Frontal cortex (tissue), 4 donors: ENCODE data around the gene AQP12A. TPM values are rescaled to one million over a fixed set of nuclear protein-coding genes. Genes with fewer than 3 reads are reported as not detected.

Source experiments
- DNase-seq, 2 donors: peaks; one replicate each; pipeline ENCODE4 v3.0.0; 2012; ENCODE audit warnings: low spot score in 2 of 2
- FAIRE-seq: peaks from 2 replicates; lab custom pipeline; 2012; peaks lifted over from hg19 to GRCh38; lab: Jason Lieb, UNC
- total RNA-seq: library from RNA; depleted of rRNA; stranded (reverse); fragments of >200 nt; gene quantifications from one replicate; pipeline ENCODE4 v1.2.3, GENCODE V29; 2014
- donor health status: control.
- donor health status: control.
- donor health status: control.

The AQP12A gene
- total RNA-seq, 1 donor from 2014 or later: not detected

DNA sequence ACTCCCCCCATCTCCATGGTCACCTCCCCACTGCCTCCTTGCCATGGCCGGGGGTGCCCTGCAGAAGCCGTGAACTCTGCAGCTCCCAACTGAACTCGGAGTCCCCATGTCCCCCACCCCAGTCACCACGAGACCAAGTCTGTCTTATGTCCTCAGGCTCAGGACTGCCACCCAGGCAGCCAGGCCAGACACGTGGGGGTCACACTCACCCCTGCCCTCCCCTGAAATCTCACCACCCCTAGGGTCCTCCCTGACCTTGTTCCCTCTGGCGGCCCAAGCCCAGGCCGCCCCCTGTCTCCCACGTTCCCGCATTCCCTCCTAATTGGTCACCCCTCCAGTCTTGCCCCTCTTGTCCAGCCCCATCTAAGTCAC is 11.0 kb downstream of the AQP12A start:
- DNase-seq: no peak
- FAIRE-seq: no peak

DNA sequence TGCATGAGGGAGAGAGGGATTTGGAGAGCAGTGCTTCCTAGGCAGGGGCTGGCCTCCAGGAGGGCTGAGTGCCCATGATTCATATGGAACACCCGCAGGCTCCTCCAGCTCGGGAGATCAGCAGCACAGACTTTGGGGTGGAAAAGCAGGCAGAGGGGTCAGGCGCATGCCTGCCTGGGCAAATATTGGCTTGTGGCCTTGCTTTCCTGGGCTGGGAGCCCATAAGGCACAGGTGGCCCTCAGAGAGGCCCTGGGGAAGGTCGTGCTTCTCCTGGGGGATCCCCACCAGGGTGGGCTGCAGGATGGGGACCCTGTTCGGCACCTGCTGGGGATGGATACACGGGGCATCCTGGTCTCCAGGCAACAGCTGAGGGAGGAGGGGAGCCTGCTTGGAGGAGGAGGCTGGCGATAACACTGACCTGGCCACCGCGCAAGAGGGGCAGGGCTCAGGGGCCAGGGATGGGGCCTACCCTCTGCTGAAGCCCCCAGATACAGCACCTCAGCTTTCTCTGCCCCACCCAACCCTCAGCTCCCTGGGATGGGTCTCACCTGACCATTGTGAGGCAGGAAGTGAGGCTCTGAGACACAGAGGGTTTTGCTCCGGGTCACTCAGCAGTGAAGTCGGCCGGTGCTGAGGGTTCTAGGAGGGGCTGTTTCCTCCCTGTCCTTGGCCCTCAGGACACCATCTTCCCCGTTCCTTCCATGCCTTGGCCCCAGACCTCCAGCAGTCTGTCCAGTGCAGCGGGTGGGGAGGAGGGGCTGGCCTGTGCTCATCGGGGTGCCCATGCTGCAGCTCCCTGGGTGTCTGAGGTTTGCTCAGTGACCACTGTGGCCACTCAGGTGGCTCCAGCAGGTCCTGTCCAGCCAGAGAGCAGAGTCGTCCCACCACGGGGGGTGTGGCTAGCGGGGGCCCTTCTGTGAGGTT is 12.0 kb downstream of the AQP12A start:
- DNase-seq: peak in 1 of 2 donors; percentile 24
- FAIRE-seq: no peak

DNA sequence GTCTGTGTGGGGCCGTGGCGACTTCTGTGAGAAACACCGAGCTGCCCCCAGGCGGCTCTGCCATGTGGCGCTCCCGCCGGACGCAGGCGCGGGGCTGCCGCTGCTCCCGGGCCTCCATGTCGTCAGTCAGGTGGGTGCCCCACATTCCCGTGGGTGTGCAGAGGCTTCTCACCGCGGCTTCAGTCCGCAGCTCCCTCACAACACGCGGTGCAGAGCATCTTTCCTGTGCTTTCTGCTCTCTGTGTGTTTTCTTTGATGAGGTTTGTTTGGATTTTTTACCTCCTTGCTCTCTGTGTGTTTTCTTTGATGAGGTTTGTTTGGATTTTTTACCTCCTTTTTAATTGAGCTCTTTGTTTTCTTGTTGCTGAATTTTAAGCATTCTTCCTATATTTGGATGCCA is 13.0 kb downstream of the AQP12A start:
- DNase-seq: no peak
- FAIRE-seq: no peak

DNA sequence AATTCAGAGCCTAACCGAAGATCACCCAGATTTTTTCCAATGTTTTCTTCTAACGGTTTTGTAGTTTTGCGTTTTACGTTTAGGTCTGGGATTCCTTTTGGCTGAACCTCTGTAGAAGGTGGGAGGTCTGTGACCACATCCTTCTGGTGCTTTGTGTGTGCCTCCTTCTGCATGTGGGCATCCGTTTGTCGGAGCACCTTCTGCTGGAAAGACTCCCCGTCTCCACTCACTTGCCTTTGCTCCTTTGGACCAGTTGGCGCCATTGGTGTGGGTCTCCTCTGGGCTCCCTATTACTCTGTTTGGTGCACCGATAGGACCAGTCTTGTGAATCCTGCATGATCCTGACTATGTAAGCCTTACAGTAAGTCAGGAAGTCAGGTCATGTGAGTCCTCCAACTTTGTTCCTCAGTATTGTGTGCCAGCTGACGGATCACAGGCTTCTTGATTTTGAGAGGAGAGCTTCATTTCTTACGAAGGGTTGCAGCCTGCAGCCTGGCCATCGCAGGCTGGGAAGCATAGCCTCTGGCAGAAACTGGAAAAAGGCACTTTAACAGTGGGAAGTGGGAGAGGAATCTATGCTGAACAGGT is 13.6 kb downstream of the AQP12A start:
- DNase-seq: no peak
- no peak for FAIRE-seq

DNA sequence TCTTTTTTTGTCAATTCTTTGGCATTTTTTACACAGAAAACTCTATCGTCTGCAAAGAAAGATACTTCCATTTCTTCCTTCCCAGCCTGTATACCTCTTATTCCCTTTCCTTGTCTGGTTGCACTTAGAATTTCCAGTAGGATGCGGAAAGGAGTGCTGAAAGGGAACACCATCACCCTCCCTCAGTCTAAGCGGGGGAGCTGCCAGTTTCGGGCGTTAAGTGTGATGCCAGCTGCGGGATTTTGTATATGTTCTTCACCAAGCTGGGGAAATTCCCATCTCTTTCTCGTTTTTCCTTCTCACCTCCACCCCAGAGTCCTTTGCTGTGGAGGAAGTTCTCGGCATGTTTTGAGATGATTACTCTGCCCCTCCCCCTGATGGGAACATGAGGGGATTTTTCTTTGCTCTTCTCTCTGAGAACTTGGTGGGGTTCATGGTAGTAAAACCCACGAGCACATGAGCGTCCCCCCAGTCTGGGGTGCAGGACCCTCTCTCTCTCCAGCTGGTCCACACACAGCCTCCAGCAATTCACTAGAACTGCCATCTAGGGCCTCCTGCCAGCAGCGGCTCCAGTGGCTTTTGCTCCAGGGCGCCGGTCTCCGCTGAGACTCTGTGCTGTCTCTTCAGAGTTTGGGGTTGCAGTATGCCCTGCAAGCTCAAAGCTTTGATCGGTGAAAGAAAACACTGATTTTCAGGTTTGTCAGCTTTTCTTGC is 15.5 kb downstream of the AQP12A start:
- DNase-seq (no peak), FAIRE-seq (no peak)

DNA sequence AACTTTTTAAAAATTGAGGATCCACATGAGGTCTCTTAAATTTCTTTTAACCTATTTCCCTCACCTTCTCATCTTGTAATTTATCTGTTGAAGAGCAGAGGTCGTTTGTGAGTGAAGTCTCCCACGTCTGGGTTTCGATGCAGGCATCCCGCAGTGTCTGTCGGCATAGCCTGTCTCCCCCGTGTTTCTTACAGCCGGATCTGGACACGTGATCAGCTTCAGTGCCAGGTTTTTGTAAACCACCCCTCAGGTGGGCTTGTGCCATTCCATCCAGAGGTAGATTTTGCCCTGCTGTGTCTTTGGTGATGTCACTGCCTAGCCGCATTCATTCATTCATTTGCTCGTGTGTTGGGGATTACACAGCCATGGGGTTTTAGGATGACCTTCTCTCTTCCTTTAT is 16.2 kb downstream of the AQP12A start:
- no peak for FAIRE-seq
- no peak for DNase-seq

DNA sequence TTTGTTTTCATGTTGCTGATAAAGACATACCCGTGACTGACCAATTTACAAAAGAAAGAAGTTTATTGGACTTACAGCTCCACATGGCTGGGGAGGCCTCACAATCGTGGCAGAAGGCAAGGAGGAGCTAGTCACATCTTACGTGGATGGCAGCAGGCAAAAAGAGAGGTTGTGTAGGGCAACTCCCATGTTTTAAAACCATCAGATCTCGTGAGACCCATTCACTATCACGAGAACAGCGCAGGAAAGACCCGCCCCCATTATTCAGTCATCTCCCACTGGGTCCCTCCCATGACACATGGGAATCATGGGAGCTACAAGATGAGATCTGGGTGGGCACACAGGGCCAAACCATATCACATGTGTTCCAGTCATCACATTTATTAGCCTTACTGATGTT is 16.8 kb downstream of the AQP12A start:
- DNase-seq (no peak), FAIRE-seq (no peak)

DNA sequence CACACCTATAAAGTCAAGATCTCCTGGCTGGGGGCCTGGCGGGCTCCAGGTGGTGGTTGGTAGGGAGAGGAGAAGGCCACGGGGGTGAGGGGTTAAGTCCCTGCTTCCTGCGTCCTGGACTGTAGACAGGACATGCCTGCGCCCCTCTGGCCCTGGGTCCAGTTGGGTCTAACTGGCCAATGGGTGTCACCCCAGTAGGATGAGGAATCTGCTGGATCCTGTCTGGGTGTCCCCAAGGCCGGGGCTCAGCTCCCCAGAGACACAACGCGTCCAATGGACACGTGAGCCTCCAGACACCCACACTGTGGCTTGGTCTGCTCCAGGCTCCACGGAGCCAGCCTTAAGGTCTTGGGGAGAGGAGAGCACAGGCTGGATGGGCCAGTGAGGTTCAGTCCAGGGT is 19.6 kb downstream of the AQP12A start:
- FAIRE-seq: no peak

DNA sequence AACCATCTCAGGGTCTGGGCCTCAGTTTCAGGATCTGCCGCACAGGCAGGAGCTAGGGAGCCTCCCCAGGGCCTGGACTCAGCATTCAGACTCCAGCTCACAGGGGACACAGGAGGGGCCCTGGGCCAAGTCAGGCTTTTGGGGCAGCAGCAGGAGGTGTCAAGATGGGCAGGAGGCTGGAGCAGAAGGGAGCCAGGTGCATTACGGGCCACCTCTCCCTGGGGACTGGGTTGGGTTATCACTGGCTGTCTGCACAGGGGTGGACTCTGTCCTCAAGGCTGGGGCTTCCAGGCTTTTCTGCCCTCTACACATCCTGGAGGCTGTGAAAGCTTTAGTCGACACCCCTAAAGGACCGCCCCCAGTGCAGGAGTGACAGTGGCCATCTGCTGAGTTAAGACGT is 20.0 kb downstream of the AQP12A start:
- no peak for DNase-seq
- FAIRE-seq: no peak

More for the DNA sequence above, 19.6 kb downstream of the AQP12A start:
- no peak for DNase-seq

DNA sequence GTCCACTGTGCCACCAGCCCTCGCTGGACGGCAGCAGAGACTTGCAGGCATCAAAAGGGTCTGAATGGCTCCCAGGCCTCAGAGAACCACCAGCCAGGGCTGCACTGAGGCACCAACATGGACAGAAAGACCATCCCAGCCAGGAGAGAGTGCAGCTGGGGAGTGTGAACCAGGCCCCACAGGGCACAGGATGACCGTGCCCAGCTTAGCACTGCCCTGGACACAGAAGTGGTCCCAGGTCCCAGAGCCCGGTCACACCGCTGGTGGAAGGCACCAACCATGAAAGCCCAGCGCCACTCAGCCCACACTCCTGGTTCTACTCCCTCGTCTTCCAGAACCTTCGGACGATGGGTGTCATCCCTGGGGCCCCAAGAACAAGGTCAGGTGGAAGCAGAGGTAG is 20.5 kb downstream of the AQP12A start:
- DNase-seq: no peak
- no peak for FAIRE-seq

DNA sequence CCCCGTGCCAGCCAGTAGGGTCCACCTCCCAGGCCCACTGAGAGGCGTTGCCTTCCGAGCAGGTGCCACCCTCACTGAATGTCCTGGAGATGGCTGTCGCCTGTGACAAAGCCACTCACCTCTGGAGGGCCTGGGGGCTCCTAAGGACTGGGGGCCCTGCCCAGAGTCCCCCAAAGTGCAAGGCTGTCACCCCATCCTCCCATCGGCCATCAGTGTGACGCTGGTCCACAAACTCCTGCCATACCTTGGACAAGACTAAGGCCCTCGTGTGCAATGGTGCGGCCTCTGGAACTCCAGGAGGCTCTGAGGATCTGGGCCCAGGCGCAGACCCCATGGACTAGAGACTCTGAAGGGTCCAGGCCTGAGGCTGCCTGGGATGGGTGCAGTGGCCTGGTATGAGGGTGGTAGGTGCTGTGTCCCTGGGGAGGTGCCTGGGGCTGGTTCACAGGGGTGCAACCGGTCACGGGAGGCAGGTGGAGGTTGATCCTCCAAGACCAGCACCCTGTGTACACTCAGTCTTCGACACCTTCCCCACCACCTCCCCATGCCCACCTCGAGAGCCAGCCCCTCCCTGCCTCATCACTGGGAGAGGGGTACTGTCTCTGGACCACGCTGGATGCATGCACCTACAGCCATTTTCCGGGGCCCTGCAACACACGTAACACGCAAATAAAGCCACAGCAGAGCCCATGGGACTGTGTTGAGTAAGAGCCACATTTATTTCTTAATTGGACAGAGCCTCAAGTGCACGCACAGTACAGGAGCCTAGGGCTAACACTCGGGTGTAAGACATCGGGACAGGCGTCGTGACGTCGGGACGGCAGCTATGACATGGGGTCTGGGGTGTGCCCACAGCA is 21.6 kb downstream of the AQP12A start:
- FAIRE-seq (no peak), DNase-seq (no peak)

DNA sequence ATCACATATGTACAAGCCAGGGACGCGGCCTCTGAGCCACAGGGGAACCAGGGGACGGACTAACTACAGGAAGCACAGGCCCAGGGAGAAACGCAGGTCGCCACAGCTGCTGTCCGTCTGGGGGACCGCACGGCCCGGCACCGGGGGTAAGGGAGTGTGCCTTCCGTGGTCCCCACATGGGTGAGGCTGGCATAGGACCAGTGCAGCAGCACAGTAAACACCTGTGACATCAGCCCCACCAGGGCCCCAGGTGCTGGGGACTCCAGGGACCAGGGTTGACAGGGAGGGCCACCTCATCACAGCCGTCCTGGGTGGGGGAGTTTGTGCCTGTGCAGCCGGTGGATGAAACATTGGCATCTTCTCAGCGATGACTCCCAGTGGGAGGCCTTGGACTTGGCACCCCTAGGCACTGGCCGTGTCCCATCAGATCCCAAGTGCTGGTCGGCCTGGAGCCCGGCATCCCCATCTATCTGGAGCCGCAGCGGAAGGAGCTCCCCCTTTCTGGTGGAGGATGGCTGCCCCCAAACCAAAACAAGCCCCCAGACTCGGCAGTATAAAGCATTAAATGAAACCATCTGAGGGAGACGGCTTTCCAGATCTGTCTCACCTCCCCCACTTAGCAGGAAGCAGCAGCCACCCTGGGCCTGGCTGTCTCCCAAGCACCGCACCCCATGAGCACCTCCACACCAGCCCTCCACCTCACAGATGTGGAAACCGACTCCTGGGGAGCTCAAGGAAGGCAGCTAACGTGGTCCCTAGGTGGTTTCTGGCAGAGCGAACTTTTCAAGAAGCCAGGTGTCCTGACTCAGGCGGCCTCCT is 22.5 kb downstream of the AQP12A start:
- FAIRE-seq (no peak), DNase-seq (no peak)

DNA sequence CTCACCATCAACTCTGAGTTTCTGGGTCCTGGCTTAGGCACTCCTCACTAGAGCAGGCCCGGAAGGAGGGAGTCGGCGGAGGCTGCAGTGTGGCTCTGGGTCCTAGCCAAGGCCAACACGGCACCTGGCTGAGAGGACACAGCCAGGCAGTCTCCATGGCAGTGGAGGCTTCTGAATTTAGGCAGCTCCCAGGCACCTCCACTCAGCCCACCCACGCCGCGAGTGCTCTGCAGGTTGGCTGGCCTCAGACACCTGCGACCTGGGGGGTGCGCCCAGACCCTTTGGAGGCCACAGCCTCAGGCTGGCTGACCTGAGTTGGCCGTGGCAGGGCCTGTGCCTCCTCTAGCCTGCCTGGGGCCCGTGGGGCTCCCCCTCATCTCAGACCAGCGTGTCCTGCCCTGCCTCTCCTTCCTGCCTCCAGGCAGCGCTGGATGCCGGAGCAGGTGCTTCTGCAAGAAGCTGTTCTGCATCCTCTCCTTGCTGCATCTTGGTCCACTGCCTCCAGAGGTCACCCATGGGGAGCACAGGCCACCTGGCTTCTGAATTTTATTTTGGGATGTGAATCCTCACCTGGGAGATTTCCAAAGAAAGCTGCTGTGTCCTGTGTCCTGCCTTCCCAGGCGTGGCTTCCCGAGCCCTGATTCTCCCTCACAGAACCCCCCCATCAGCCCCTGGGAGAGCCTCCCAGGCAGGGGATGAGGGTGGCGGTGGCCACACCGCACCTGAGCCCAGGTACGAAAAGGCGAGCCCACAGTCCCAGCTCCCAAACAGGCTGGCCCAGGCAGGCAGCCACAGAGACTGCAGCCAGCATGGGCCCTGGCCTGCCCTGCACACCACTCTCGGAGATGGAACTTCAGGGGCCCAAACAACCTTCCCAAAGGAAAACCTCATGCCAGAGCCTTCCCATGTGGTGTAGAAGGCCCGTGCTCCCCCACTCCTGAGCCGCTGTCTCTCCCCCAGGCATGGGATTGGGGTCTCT is 23.4 kb downstream of the AQP12A start:
- FAIRE-seq: no peak
- DNase-seq: no peak

DNA sequence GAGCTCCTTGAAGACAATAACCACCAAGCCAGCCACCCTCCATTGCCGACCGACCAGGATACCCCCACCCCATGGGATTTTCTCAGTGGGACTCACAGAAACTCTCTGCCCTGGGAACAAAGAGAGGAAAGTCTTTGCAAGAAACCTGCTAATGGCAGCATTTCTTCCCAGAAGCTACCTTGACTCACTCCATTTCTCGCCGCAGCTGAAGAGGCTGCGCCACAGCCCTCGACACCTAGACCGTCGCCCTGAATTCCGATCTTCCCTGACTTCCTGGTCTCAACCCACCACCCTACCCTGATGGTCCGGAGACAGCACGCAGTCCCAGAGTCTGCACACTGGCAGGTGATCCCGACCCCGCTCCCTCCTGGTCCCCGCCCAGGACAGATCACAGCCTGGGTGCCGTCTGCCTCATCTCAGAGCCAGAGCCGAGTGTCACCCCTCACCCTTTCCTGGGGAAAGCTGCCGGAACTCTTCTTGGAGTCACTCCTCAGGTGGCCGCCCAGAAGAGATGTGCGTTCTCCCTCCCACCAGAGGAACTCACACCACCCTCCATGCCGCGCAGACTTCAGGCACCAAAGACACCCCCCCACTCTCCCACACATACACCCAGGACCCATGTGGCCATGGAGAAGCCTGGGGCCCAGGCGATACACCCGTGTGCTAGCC is 24.6 kb downstream of the AQP12A start:
- no peak for DNase-seq
- no peak for FAIRE-seq

DNA sequence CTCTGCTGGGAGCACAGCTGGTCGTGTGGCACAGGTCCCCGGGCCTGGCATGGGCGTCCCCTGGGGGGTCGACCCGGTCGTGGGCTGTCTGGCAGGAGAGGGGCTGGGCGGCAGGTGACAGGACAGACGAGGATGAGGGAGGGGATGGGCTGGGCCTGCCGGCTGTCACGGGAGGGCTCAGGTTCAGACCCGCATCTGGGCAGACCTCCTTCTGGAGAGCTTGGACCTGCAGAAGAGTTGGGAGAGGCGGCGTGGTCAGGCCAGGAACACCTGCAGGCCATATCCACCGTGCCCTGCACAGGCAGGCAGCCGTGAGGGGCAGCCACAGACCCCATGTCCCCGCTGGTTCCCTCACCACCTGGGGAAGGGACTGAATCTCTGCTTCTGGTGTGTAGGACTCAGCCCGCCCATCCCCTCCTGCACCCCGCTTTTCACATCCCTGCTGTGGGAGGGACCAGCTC is 25.5 kb downstream of the AQP12A start:
- no peak for FAIRE-seq
- DNase-seq: no peak

DNA sequence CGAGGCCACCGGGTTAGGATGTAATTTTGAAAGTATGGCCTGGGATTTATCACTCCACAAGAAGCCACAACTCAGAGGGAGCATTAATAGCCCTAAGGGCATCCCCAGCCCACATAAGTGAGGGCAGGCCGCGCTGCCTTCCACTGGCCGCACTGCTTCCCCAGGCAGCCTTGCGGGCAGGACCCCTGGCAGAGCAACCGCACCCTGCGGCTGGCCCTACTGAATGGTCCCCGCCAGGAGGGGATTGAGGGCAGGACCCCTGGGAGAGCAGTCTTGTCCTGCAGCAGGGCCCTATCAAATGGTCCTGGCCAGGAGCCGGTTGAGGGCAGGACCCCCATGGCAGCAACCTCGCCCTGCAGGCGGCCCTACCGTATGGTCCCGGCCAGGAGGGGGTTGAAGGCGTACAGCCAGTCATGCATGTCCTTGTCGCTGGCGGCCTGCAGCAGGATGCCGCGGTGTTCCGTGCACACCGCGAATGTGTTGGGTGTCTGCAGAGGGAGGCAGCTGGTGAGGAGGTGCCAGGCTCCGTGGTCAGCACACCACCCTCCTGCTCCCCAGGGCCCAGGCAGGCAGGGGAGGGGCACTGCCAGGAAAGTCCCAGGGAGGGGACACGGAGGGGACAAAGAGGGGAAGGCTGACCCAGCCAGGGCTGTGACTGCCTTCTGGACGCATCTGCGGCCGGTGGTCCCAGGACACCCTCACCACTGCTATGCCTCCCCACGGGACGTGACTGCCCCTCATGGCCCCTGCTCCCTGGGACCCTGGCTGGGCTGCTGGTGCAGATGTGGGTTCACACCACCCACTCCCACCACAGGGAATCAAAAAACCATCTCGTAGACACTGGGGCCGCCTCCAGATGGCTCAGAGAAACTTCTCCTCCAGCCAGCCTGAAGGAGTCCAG is 26.3 kb downstream of the AQP12A start:
- no peak for DNase-seq
- no peak for FAIRE-seq
